Measurements from ENCODE around the gene HIVEP3.

HIVEP3 gene

GRCh38 chr1:41659903-41660302, 258.8 kb downstream of the HIVEP3 start:
- Histone ChIP-seq H3K4me3 (IDR thresholded peaks at IDR 0.05; ENCODE audit: insufficient read depth, low read depth, low read length) (no peak overlapping the region), H3K36me3 (ENCODE audit: insufficient read depth) (no peaks in the 10 kb centered on the region), H3K4me1 (ENCODE audit: low read depth, poor library complexity, severe bottlenecking) (peaks cover 32% of the 10 kb centered on the region), H3K27me3 (ENCODE audit: insufficient read depth, low read depth) (peaks cover 6% of the 10 kb centered on the region; the same call in 1 of the 2 replicates), H2AFZ (ENCODE audit: low read depth) (no peak overlapping the region), H3K9ac (no peak overlapping the region), H4K20me1 (ENCODE audit: insufficient read depth) (no peaks in the 10 kb centered on the region), H3K4me2 (no peak overlapping the region), H3K79me2 (ENCODE audit: insufficient read depth, low read depth) (0 out of 2 replicates have a peak, but pooled peaks cover 3% of the 10 kb centered on the region), H3K27ac (no peak overlapping the region)
- TF ChIP-seq CTCF (conservative IDR thresholded peaks at IDR 0.05; ENCODE audit: low read depth, low read length) = no peak

- 0 out of 2 replicates have a peak, but pooled peaks cover 3% of the 10 kb centered on the region for H3K79me2 ChIP-seq (ENCODE audit: insufficient read depth, low read depth)
- H3K4me1 ChIP-seq (ENCODE audit: low read depth, poor library complexity, severe bottlenecking) = peaks cover 25% of the 10 kb centered on the region
- no peak overlapping the region for H2AFZ ChIP-seq (ENCODE audit: low read depth)
- TF ChIP-seq CTCF (conservative IDR thresholded peaks at IDR 0.05; ENCODE audit: low read depth, low read length) = no peak
- H3K27me3 ChIP-seq (ENCODE audit: insufficient read depth, low read depth) = peaks cover 6% of the 10 kb centered on the region; the same call in 1 of the 2 replicates
- H3K9ac ChIP-seq = no peak overlapping the region
- H3K27ac ChIP-seq = no peak overlapping the region
- H3K4me2 ChIP-seq = no peak overlapping the region
- no peaks in the 10 kb centered on the region for H3K36me3 ChIP-seq (ENCODE audit: insufficient read depth)
- H3K4me3 ChIP-seq (IDR thresholded peaks at IDR 0.05; ENCODE audit: insufficient read depth, low read depth, low read length) = no peak overlapping the region
- H4K20me1 ChIP-seq (ENCODE audit: insufficient read depth) = no peaks in the 10 kb centered on the region
These were observed 259.6 kb downstream of the HIVEP3 start for GRCh38 chr1:41659159-41659495.

GRCh38 chr1:41658431-41659158, 260.1 kb downstream of the HIVEP3 start:
- Histone ChIP-seq H3K27me3 (ENCODE audit: insufficient read depth, low read depth) (peaks cover 6% of the 10 kb centered on the region; the same call in 1 of the 2 replicates), H3K27ac (no peak overlapping the region), H4K20me1 (ENCODE audit: insufficient read depth) (no peaks in the 10 kb centered on the region), H3K4me3 (IDR thresholded peaks at IDR 0.05; ENCODE audit: insufficient read depth, low read depth, low read length) (no peak overlapping the region), H3K79me2 (ENCODE audit: insufficient read depth, low read depth) (0 out of 2 replicates have a peak, but pooled peaks cover 3% of the 10 kb centered on the region), H3K36me3 (ENCODE audit: insufficient read depth) (no peaks in the 10 kb centered on the region), H2AFZ (ENCODE audit: low read depth) (no peak overlapping the region), H3K4me2 (no peak overlapping the region), H3K9ac (no peak overlapping the region), H3K4me1 (ENCODE audit: low read depth, poor library complexity, severe bottlenecking) (peaks cover 26% of the 10 kb centered on the region)
- TF ChIP-seq CTCF (conservative IDR thresholded peaks at IDR 0.05; ENCODE audit: low read depth, low read length) = no peak

- Histone ChIP-seq H3K79me2 (ENCODE audit: insufficient read depth, low read depth) (0 out of 2 replicates have a peak, but pooled peaks cover 3% of the 10 kb centered on the region), H3K4me2 (no peak overlapping the region), H3K4me3 (IDR thresholded peaks at IDR 0.05; ENCODE audit: insufficient read depth, low read depth, low read length) (no peak overlapping the region), H3K4me1 (ENCODE audit: low read depth, poor library complexity, severe bottlenecking) (peaks cover 22% of the 10 kb centered on the region), H3K9ac (no peak overlapping the region), H2AFZ (ENCODE audit: low read depth) (no peak overlapping the region), H3K36me3 (ENCODE audit: insufficient read depth) (no peaks in the 10 kb centered on the region), H3K27me3 (ENCODE audit: insufficient read depth, low read depth) (peaks cover 6% of the 10 kb centered on the region; the same call in 1 of the 2 replicates), H3K27ac (no peak overlapping the region), H4K20me1 (ENCODE audit: insufficient read depth) (no peaks in the 10 kb centered on the region)
- TF ChIP-seq CTCF (conservative IDR thresholded peaks at IDR 0.05; ENCODE audit: low read depth, low read length) = no peak
These were observed 260.9 kb downstream of the HIVEP3 start for GRCh38 chr1:41657679-41658295.

Measured in KMS-11 (cell line).